ENCODE measurements around the gene TSPAN9. TPM values are rescaled to one million over a fixed set of nuclear protein-coding genes. Genes with fewer than 3 reads are reported as not detected.

The TSPAN9 gene
- total and polyA plus RNA-seq, 2 of the 4 experiments (the other 2 are of a cell fraction): 17.7 to 39.1 TPM

DNA sequence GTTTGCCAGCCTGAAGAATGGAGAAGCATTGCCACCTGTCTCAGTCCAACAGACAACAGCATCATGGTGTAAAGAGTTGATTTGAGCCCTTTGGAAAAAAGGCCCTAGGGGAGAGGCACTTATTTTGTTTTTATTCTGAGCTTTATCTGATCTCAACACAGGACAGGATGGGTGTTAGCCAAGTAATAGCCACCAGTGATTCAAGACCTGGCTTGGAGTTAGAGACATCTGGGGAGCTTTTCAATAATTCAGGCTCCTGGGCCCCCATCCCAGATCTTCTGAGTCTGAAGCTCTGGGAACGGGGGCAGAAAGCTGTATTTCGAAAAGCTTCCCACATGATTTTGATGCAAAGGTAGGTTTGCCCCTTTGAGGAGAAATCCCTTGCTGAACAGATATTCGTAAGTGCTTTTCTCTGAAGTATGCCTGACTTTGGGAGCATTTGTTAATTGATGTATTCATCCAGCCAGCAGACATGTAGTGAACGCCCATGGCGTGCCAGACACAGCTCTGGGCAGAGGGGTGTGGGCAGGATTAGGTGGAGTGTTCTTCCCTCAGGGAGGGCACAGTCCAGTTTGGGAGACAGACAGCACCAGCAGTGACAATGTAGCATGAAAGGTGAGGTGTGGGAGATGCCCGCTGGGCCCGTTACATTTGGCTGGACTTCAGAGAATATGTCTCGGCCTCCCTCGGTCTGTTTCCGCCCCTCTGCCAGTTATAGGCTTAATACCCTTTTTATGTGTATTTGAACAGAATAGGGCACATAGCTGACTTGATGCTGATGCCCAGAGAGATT is 72.5 kb downstream of the TSPAN9 start:
- Histone ChIP-seq H3K18ac (ENCODE audit: low read depth, low read length) (no peak overlapping the region), H3K4ac (ENCODE audit: low read depth, low read length) (no peak overlapping the region), H3K23ac (ENCODE audit: low read depth, low read length) (no peak overlapping the region), H3K9ac (ENCODE audit: low read depth, low read length) (no peak overlapping the region), H4K5ac (ENCODE audit: low read depth, low read length) (no peak overlapping the region), H2AK9ac (replicated peaks; ENCODE audit: low read depth, low read length, poor library complexity) (no peak overlapping the region), H3K4me1 (ENCODE audit: control insufficient read depth, insufficient read depth, low read length) (peaks cover 17% of the 10 kb centered on the region), H3K4me3 (ENCODE audit: insufficient read depth, low read depth, low read length) (no peak overlapping the region), H2BK20ac (ENCODE audit: low read depth, low read length) (no peak overlapping the region), H2AFZ (replicated peaks; ENCODE audit: low read length, poor library complexity) (no peak overlapping the region), H4K20me1 (ENCODE audit: insufficient read depth, low read length) (peaks cover 33% of the 10 kb centered on the region), H3K4me2 (ENCODE audit: low read depth, low read length) (no peak overlapping the region), H3K36me3 (ENCODE audit: control insufficient read depth, insufficient read depth, low read length) (no peaks in the 10 kb centered on the region), H3K56ac (ENCODE audit: extremely low read depth, insufficient read depth, low read length) (no peak overlapping the region), H2BK15ac (ENCODE audit: low read depth, low read length) (no peak overlapping the region), H2BK120ac (ENCODE audit: low read depth, low read length) (no peak overlapping the region), H2AK5ac (ENCODE audit: low read depth, low read length) (peak overlapping the region; percentile 9; the same call in 1 of the 2 replicates), H3K27ac (ENCODE audit: insufficient read depth, low read length) (no peak overlapping the region), H3K79me1 (ENCODE audit: low read depth in 1 of 2, low read length in 2 of 2) (peaks cover 0 to 15% of the 10 kb centered on the region in 2 experiments; a peak in 2 of 4 replicates), H4K91ac (ENCODE audit: insufficient read depth, low read depth, low read length) (no peak overlapping the region), H3K9me1 (ENCODE audit: insufficient read depth, low read length) (peaks cover 3% of the 10 kb centered on the region; the same call in 1 of the 2 replicates), H4K8ac (ENCODE audit: low read depth in 2 of 2, low read length in 2 of 2) (no peak overlapping the region), H3K9me3 (ENCODE audit: control insufficient read depth, insufficient read depth, low read length) (no peaks in the 10 kb centered on the region), H2BK5ac (ENCODE audit: low read depth, low read length, poor library complexity, severe bottlenecking) (no peak overlapping the region), H3K27me3 (ENCODE audit: control insufficient read depth, insufficient read depth, low read length) (no peaks in the 10 kb centered on the region), H3K14ac (replicated peaks; ENCODE audit: low read depth, low read length) (no peak overlapping the region)
- no TSS peak for BruUV-seq (replicated peaks)
- DNase-seq (no peak), ATAC-seq (ENCODE audit: low read depth) (no peak)
- ChIA-PET POLR2A (ENCODE audit: unreplicated experiment) (no interaction called here), CTCF (interaction anchor here (1.6 kb wide), 1 partner anchor 125 kb away, joined by 3 read pairs; no protein-coding TSS in a partner anchor)
- intact Hi-C loops (cut with micrococcal nuclease) (loop anchor here (5.0 kb wide), 1 partner anchor 53 kb away; no protein-coding TSS in a partner anchor), in situ Hi-C loops (cut with MboI; ENCODE audit: low sequenced_read_pairs) (no loop called here), dilution Hi-C loops (cut with HindIII; ENCODE audit: low sequenced_read_pairs, unreplicated experiment) (no loop called here)
- TF ChIP-seq NFE2L2 (IDR thresholded peaks at IDR 0.05; ENCODE audit: low read depth, low read length): no peak
- WGBS, 2 experiments (ENCODE audit: extremely low coverage in 2 of 2, insufficient read length in 1 of 2): 98% methylated on average over 6 of the region's 10 CpGs; no CpG with 5 or more reads in 1 of the 2 experiments
